ENCODE data around the gene CCDC93.

CCDC93 gene

GRCh38 chr2:118000041-118000440 lies 13.8 kb downstream of the CCDC93 start:
- Histone ChIP-seq H3K36me3 (ENCODE audit: control insufficient read depth, insufficient read depth, low read length) (no peaks in the 10 kb centered on the region), H3K4me3 (ENCODE audit: low read depth, low read length) (no peak overlapping the region), H2AFZ (no peak overlapping the region), H3K27ac (no peak overlapping the region), H3K4me1 (peaks cover 22% of the 10 kb centered on the region), H3K79me2 (peaks cover 7% of the 10 kb centered on the region), H3K4me2 (ENCODE audit: low read length) (no peak overlapping the region), H3K9ac (no peak overlapping the region), H3K9me3 (ENCODE audit: control insufficient read depth, low read length) (no peaks in the 10 kb centered on the region), H3K27me3 (ENCODE audit: control insufficient read depth, insufficient read depth, low read length) (no peaks in the 10 kb centered on the region)
- no peak for TF ChIP-seq CTCF (IDR thresholded peaks at IDR 0.05)

- Histone ChIP-seq H3K79me2 (peaks cover 7% of the 10 kb centered on the region), H3K36me3 (ENCODE audit: control insufficient read depth, insufficient read depth, low read length) (no peaks in the 10 kb centered on the region), H2AFZ (no peak overlapping the region), H3K27me3 (ENCODE audit: control insufficient read depth, insufficient read depth, low read length) (no peaks in the 10 kb centered on the region), H3K4me2 (ENCODE audit: low read length) (peak overlapping the region; percentile 50), H3K27ac (peak overlapping the region; percentile 22), H3K4me3 (ENCODE audit: low read depth, low read length) (no peak overlapping the region), H3K9ac (no peak overlapping the region), H3K4me1 (peaks cover 19% of the 10 kb centered on the region), H3K9me3 (ENCODE audit: control insufficient read depth, low read length) (no peaks in the 10 kb centered on the region)
- TF ChIP-seq CTCF (IDR thresholded peaks at IDR 0.05) = no peak
These were observed 15.9 kb downstream of the CCDC93 start for GRCh38 chr2:117997872-117998454.

GRCh38 chr2:117996525-117996924 lies 17.3 kb downstream of the CCDC93 start:
- H3K27me3 ChIP-seq (ENCODE audit: control insufficient read depth, insufficient read depth, low read length) = no peaks in the 10 kb centered on the region
- H3K9me3 ChIP-seq (ENCODE audit: control insufficient read depth, low read length) = no peaks in the 10 kb centered on the region
- no peak for TF ChIP-seq CTCF (IDR thresholded peaks at IDR 0.05)
- no peak overlapping the region for H2AFZ ChIP-seq
- H3K36me3 ChIP-seq (ENCODE audit: control insufficient read depth, insufficient read depth, low read length) = no peaks in the 10 kb centered on the region
- H3K4me3 ChIP-seq (ENCODE audit: low read depth, low read length) = no peak overlapping the region
- H3K4me2 ChIP-seq (ENCODE audit: low read length) = no peak overlapping the region
- H3K9ac ChIP-seq = no peak overlapping the region
- H3K79me2 ChIP-seq = peaks cover 8% of the 10 kb centered on the region
- peaks cover 19% of the 10 kb centered on the region for H3K4me1 ChIP-seq
- no peak overlapping the region for H3K27ac ChIP-seq

- Histone ChIP-seq H3K4me3 (ENCODE audit: low read depth, low read length) (no peak overlapping the region), H3K9me3 (ENCODE audit: control insufficient read depth, low read length) (no peaks in the 10 kb centered on the region), H3K79me2 (peaks cover 12% of the 10 kb centered on the region), H3K4me1 (peaks cover 8% of the 10 kb centered on the region), H2AFZ (no peak overlapping the region), H3K4me2 (ENCODE audit: low read length) (no peak overlapping the region), H3K36me3 (ENCODE audit: control insufficient read depth, insufficient read depth, low read length) (no peaks in the 10 kb centered on the region), H3K27me3 (ENCODE audit: control insufficient read depth, insufficient read depth, low read length) (no peaks in the 10 kb centered on the region), H3K9ac (no peak overlapping the region), H3K27ac (no peak overlapping the region)
- TF ChIP-seq CTCF (IDR thresholded peaks at IDR 0.05) = no peak
These were observed 19.1 kb downstream of the CCDC93 start for GRCh38 chr2:117994729-117995128.

GRCh38 chr2:117989854-117990438 lies 23.9 kb downstream of the CCDC93 start:
- H3K4me2 ChIP-seq (ENCODE audit: low read length) = no peak overlapping the region
- H3K27ac ChIP-seq = no peak overlapping the region
- TF ChIP-seq CTCF (IDR thresholded peaks at IDR 0.05) = no peak
- H3K36me3 ChIP-seq (ENCODE audit: control insufficient read depth, insufficient read depth, low read length) = no peaks in the 10 kb centered on the region
- H3K9me3 ChIP-seq (ENCODE audit: control insufficient read depth, low read length) = no peaks in the 10 kb centered on the region
- H2AFZ ChIP-seq = no peak overlapping the region
- H3K4me1 ChIP-seq = no peaks in the 10 kb centered on the region
- no peak overlapping the region for H3K4me3 ChIP-seq (ENCODE audit: low read depth, low read length)
- no peak overlapping the region for H3K9ac ChIP-seq
- no peaks in the 10 kb centered on the region for H3K27me3 ChIP-seq (ENCODE audit: control insufficient read depth, insufficient read depth, low read length)
- peaks cover 20% of the 10 kb centered on the region for H3K79me2 ChIP-seq
